ENCODE data around the gene HELZ. TPM values are rescaled to one million over a fixed set of nuclear protein-coding genes. Genes with fewer than 3 reads are reported as not detected.
"Not testable (repeated sequence)": the region's sequence is repeated elsewhere in the genome, so short reads cannot be mapped to it uniquely, and the experiment has no call there.

Gene HELZ
- total RNA-seq, 2 experiments from 2014 or later = 55.3 to 58.0 TPM

DNA sequence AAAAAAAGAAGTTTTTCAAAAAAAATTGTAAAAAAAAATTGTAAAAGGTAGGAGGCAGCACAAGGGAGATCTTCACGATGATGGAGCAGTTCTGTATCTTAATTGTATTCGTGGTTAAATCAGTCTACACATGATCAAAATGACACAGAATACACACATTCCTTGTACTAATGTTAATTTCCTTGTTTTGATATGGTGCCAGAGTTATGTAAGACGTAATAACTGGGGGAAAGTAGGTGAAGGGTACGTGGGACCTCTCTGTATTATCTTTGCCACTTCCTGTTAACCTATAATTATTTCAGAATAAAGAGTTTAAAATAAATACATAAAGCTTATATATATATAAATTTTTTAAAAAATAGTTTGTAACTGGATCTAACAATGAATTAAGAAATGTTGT is 36.8 kb downstream of the HELZ start:
- Mint-ChIP-seq H3K27ac (no peak overlapping the region), H3K9me3 (ENCODE audit: low read depth) (no peaks in the 10 kb centered on the region), H3K27me3 (no peaks in the 10 kb centered on the region), H3K36me3 (ENCODE audit: low read depth) (peaks cover 34% of the 10 kb centered on the region), H3K4me3 (no peak overlapping the region), H3K4me1 (peaks cover 31% of the 10 kb centered on the region)
- ATAC-seq = no peak
- intact Hi-C loops (cut with DNase I, micrococcal nuclease) = no loop called here
- CTCF ChIA-PET = interaction anchor here (0.8 to 1.2 kb wide), 2 partner anchors 13 to 83 kb away, joined by 3 to 4 read pairs; no protein-coding TSS in a partner anchor
- POLR2A ChIA-PET = no interaction called here
- DNase-seq = no peak

DNA sequence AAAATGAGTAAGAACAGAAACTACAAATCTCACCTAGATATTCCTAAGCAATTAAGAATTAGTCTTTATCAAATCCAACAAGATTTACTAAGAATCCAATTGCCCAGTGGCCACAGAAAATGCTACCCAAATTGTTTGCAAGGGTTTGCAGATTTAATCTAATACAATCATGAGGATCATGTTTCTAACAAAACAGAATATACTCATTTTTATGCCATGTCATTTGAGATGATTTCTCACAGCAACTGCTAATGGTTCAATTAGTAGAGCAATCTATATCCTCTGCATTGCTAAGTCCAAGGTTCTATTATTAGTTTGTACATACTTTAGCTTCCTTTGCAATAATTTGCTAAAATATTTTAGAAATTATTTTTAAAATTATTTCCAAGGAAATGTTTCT is 41.2 kb downstream of the HELZ start:
- Mint-ChIP-seq H3K27me3 (no peaks in the 10 kb centered on the region), H3K4me1 (peaks cover 15% of the 10 kb centered on the region), H3K36me3 (ENCODE audit: low read depth) (peaks cover 44% of the 10 kb centered on the region), H3K4me3 (no peak overlapping the region), H3K27ac (no peak overlapping the region), H3K9me3 (ENCODE audit: low read depth) (no peaks in the 10 kb centered on the region)
- intact Hi-C loops (cut with DNase I, micrococcal nuclease) = no loop called here
- ChIA-PET POLR2A (no interaction called here), CTCF (interaction anchor here (0.6 kb wide), 1 partner anchor 217 kb away, joined by 3 read pairs; no protein-coding TSS in a partner anchor)
- DNase-seq (no peak), ATAC-seq (no peak)

DNA sequence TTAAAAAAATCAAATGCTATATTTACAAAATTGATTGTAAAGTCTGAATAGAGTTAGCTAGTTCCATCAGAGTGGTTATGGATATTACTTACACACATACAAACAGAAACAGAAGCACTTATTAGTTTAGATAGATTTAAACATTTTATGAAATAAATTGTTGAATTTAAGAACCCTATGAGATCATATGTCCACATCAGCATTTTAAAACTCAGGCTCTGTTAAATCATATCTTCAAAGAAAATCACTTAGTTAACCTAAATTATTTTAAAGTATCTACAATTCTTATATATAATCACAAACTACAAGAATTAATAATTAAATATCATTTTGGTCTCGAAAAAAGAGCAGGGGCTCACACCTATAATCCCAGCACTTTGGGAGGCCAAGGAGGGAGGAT is 42.5 kb downstream of the HELZ start:
- Mint-ChIP-seq H3K27me3 (no peaks in the 10 kb centered on the region), H3K9me3 (ENCODE audit: low read depth) (peaks cover 3% of the 10 kb centered on the region), H3K27ac (no peak overlapping the region), H3K4me3 (no peak overlapping the region), H3K36me3 (ENCODE audit: low read depth) (peaks cover 41% of the 10 kb centered on the region), H3K4me1 (peaks cover 7% of the 10 kb centered on the region)
- ChIA-PET POLR2A (no interaction called here), CTCF (interaction anchor here (0.5 to 1.1 kb wide), 2 partner anchors 13 to 998 kb away, joined by 3 read pairs; no protein-coding TSS in a partner anchor)
- no peak for ATAC-seq
- intact Hi-C loops (cut with DNase I, micrococcal nuclease) = no loop called here
- no peak for DNase-seq

DNA sequence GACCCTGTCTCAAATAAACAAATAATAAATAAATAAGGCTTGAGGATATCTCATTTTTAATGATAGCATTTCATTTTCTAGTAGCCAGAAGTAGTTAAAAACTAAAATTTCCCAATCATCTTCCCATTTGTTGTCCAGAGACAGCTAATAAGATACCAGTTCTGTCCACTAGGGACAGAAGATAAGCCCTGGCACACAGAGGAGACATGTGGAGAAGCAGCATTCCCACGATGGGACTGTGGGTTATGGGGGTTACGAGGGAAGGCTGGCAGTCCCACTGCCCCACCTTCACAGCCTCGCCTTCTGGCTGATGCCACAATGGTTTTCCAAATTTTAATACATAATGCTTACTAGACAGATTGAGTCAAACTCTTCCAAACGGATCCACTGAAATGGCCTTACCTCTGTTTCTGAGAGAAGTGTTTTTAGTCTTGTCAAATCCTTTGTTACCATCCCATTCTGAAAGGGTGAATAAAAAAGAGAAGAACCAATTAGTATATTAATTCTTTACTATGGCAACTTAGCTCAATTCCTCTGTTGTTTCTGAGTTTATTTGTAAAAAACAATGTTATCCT is 44.2 kb downstream of the HELZ start:
- no peak overlapping the region for H3K4me3 Mint-ChIP-seq
- ChIA-PET POLR2A (interaction anchor here (0.6 kb wide), 1 partner anchor 153 kb away, joined by 6 read pairs; no protein-coding TSS in a partner anchor), CTCF (interaction anchor here (0.6 to 3.1 kb wide), 14 partner anchors 9 to 547 kb away, joined by 3 to 13 read pairs (median 4); no protein-coding TSS in a partner anchor)
- H3K27me3 Mint-ChIP-seq = no peaks in the 10 kb centered on the region
- DNase-seq (no peak), ATAC-seq (no peak)
- H3K9me3 Mint-ChIP-seq (ENCODE audit: low read depth) = peaks cover 11% of the 10 kb centered on the region
- no peak overlapping the region for H3K27ac Mint-ChIP-seq
- intact Hi-C loops (cut with DNase I, micrococcal nuclease) = no loop called here
- peaks cover 17% of the 10 kb centered on the region for H3K4me1 Mint-ChIP-seq
- H3K36me3 Mint-ChIP-seq (ENCODE audit: low read depth) = peaks cover 53% of the 10 kb centered on the region

DNA sequence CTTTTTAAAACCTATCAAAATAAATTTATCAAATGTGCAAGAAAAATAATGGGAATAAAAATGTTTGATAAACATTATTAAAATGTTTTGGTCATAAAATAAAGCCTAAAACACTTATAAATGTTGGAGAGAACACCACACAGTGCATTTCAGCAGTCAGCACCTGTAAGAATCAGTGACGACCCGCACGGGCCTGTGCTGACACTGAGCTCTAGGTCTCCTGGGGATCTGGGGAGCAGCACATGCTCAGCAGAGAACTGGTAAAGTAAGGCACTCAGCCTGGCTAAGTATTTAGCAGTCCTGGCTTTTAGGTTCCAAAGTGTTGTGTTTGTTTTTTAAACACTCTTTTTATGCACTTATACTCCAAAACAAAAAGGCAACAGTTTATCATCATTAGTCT is 46.9 kb downstream of the HELZ start:
- Mint-ChIP-seq H3K4me3 (no peak overlapping the region), H3K27me3 (no peaks in the 10 kb centered on the region), H3K4me1 (peaks cover 13% of the 10 kb centered on the region), H3K36me3 (ENCODE audit: low read depth) (peaks cover 50% of the 10 kb centered on the region), H3K27ac (no peak overlapping the region), H3K9me3 (ENCODE audit: low read depth) (peaks cover 11% of the 10 kb centered on the region)
- no peak for DNase-seq
- ChIA-PET CTCF (no interaction called here), POLR2A (no interaction called here)
- intact Hi-C loops (cut with DNase I, micrococcal nuclease) = no loop called here
- ATAC-seq = no peak

DNA sequence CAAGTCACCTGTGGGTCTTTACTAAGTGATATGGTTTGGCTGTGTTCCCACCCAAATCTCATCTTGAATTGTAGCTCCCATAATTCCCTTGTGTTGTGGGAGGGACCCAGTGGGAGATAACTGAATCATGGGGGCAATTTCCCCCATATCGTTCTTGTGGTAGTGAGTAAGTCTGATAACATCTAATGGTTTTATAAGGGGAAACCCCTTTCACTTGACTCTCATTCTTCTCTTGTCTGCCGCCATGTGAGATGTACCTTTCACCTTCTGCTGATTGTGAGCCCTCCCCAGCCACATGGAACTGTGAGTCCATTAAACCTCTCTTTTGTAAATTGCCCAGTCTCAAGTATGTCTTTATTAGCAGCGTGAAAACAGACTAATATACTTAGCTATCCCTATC is 48.0 kb downstream of the HELZ start:
- CTCF ChIA-PET = interaction anchor here (1.0 kb wide), 1 partner anchor 11 kb away, joined by 3 read pairs; no protein-coding TSS in a partner anchor
- H3K4me1 Mint-ChIP-seq = peaks cover 14% of the 10 kb centered on the region
- peak; percentile 21 for DNase-seq
- intact Hi-C loops (cut with DNase I, micrococcal nuclease); H3K4me3 Mint-ChIP-seq; H3K27me3 Mint-ChIP-seq; POLR2A ChIA-PET; H3K27ac Mint-ChIP-seq: not testable (repeated sequence)
- ATAC-seq = peak; percentile 51
- H3K9me3 Mint-ChIP-seq (ENCODE audit: low read depth) = peaks cover 11% of the 10 kb centered on the region
- H3K36me3 Mint-ChIP-seq (ENCODE audit: low read depth) = peaks cover 48% of the 10 kb centered on the region

DNA sequence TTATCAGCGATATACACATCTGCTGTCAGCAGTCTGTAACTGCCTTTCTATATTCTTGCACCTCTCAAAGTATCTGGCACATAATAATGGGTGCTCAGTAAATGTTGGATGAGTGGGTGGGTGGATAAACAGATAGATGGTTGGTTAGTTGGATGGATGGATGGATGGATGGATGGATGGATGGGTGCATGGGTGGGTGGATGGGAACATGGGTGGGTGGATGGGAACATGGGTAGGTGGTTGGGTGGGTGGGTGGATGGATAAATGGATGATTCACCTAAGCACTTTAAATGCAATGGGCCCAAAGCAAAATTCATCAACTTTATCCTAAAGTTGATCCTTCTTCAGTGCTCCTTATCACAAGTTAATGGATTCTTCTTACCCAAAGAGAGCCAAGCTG is 48.6 kb downstream of the HELZ start:
- CTCF ChIA-PET = interaction anchor here (0.6 to 1.0 kb wide), 3 partner anchors 10 to 384 kb away, joined by 3 read pairs; no protein-coding TSS in a partner anchor
- Mint-ChIP-seq H3K36me3 (ENCODE audit: low read depth) (peaks cover 46% of the 10 kb centered on the region), H3K4me1 (peaks cover 14% of the 10 kb centered on the region), H3K9me3 (ENCODE audit: low read depth) (peaks cover 11% of the 10 kb centered on the region), H3K4me3 (no peak overlapping the region), H3K27me3 (no peaks in the 10 kb centered on the region), H3K27ac (no peak overlapping the region)
- no peak for ATAC-seq
- POLR2A ChIA-PET = no interaction called here
- no peak for DNase-seq
- intact Hi-C loops (cut with DNase I, micrococcal nuclease) = no loop called here

DNA sequence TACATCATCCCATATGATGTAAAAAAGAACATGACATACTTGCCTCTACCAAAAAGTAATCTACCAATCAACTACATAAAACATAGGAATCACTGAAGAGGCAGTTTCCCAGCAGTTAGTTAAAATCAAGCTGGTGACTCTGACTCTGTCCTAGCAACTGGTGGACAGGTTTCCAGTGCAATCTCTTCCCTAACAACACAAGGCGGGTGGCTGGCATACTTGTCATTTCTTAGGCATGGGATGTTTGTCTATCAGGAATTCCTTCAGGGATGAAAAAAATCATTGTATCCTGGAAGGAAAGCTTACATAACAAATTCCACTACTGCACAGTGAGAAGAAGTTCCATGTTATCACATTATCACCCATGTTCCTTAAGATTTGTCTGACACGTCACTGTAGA is 50.9 kb downstream of the HELZ start:
- Mint-ChIP-seq H3K27me3 (no peaks in the 10 kb centered on the region), H3K36me3 (ENCODE audit: low read depth) (peaks cover 40% of the 10 kb centered on the region), H3K27ac (no peak overlapping the region), H3K9me3 (ENCODE audit: low read depth) (peaks cover 11% of the 10 kb centered on the region), H3K4me1 (peaks cover 20% of the 10 kb centered on the region), H3K4me3 (no peak overlapping the region)
- intact Hi-C loops (cut with DNase I, micrococcal nuclease) = no loop called here
- POLR2A ChIA-PET = no interaction called here
- CTCF ChIA-PET = interaction anchor here (0.6 to 1.2 kb wide), 3 partner anchors 11 to 27 kb away, joined by 3 to 4 read pairs (median 3); no protein-coding TSS in a partner anchor
- DNase-seq (no peak), ATAC-seq (no peak)

DNA sequence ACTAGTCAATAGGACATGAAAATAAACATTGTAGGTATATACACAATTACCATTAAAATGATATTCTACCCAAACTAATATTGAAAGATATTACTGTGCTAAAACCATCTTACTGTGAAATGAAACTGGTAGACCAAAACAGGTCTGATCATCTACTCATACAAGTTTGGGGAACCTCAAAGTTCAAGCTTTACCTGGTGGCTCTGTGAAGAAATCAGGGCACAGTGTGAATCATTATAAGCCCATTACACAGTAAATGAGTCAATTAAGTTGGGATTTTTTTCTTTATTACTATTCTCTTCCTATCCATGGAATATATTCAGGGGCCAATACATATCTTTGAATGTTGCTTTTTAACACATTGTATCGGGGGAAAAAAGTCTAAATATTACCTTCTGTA is 57.1 kb downstream of the HELZ start:
- ATAC-seq (no peak), DNase-seq (no peak)
- H3K27me3 Mint-ChIP-seq = no peaks in the 10 kb centered on the region
- no peak overlapping the region for H3K27ac Mint-ChIP-seq
- peaks cover 27% of the 10 kb centered on the region for H3K36me3 Mint-ChIP-seq (ENCODE audit: low read depth)
- H3K9me3 Mint-ChIP-seq (ENCODE audit: low read depth) = no peaks in the 10 kb centered on the region
- ChIA-PET POLR2A (no interaction called here), CTCF (interaction anchor here (1.3 to 1.7 kb wide), 2 partner anchors 11 to 13 kb away, joined by 5 to 6 read pairs; no protein-coding TSS in a partner anchor)
- intact Hi-C loops (cut with DNase I, micrococcal nuclease) = no loop called here
- no peak overlapping the region for H3K4me3 Mint-ChIP-seq
- H3K4me1 Mint-ChIP-seq = peaks cover 19% of the 10 kb centered on the region

DNA sequence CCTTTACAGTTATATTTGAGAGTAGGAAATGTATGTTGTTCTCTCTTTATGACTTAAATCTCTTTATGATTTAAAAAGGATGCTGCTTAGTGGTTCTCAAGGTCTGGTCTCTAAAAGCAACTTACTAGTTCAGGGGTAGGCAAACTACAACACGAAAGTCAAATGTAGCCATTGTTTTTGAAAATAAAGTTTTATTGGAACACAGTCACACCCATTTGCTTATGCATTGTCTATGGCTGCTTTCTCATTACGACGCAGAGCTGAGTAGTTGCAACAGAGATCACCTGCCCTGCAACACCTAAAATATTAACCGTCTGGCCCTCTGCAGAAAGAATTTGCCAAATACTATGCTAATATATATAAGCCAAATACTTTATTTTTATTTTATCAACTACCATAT is 58.2 kb downstream of the HELZ start:
- Mint-ChIP-seq H3K27ac (no peak overlapping the region), H3K4me3 (no peak overlapping the region), H3K27me3 (no peaks in the 10 kb centered on the region), H3K4me1 (peaks cover 17% of the 10 kb centered on the region), H3K9me3 (ENCODE audit: low read depth) (no peaks in the 10 kb centered on the region), H3K36me3 (ENCODE audit: low read depth) (peaks cover 25% of the 10 kb centered on the region)
- ATAC-seq (no peak), DNase-seq (no peak)
- intact Hi-C loops (cut with DNase I, micrococcal nuclease) = no loop called here
- POLR2A ChIA-PET = no interaction called here
- CTCF ChIA-PET = interaction anchor here (1.5 to 1.7 kb wide), 2 partner anchors 9 to 15 kb away, joined by 3 to 6 read pairs; no protein-coding TSS in a partner anchor

DNA sequence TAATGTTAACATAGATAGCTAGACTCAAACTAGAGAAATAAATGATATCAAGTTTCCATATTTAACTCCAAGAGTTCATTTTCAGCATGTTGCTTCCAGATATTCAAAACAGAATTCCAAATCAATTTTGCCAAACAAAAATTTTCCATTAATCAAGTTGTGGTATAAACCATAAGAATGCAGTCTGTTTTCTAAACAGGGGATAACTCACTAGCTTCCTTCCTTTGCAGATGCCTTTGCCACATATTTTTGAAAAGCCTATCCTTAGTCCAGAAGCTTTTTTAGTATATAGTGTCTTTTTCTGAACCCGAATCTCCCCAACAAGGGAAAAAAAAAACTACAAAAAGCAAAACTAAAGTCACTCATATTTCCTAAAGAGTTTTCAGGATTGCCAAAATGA is 61.5 kb downstream of the HELZ start:
- ChIA-PET POLR2A (no interaction called here), CTCF (no interaction called here)

DNA sequence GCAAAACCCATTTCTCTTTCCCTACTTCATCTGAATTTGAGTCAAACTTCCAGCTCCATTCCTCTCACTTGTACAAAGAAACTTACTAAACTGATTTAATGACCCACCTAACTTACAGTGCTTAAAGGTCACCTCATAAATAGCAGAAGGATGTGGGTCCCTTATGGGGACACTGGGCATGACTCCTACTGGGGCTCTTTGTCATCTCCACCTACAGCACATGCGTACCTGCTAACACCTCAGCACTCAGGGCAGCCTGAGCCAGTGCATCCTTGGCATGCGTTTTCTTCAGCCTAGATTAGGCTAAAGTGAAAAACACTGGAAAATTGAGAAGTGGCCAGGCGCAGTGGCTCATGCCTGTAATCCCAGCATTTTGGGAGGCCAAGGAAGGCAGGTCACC is 63.2 kb downstream of the HELZ start:
- intact Hi-C loops (cut with DNase I, micrococcal nuclease) = no loop called here
- Mint-ChIP-seq H3K4me1 (no peaks in the 10 kb centered on the region), H3K27ac (no peak overlapping the region), H3K27me3 (no peaks in the 10 kb centered on the region), H3K36me3 (ENCODE audit: low read depth) (peaks cover 15% of the 10 kb centered on the region), H3K9me3 (ENCODE audit: low read depth) (no peaks in the 10 kb centered on the region), H3K4me3 (no peak overlapping the region)
- ChIA-PET CTCF (no interaction called here), POLR2A (no interaction called here)
- DNase-seq (no peak), ATAC-seq (no peak)

More for the DNA sequence above, 61.5 kb downstream of the HELZ start:
- Mint-ChIP-seq H3K4me3 (no peak overlapping the region), H3K4me1 (peaks cover 6% of the 10 kb centered on the region), H3K27ac (no peak overlapping the region), H3K9me3 (ENCODE audit: low read depth) (no peaks in the 10 kb centered on the region), H3K36me3 (ENCODE audit: low read depth) (peaks cover 15% of the 10 kb centered on the region), H3K27me3 (no peaks in the 10 kb centered on the region)
- DNase-seq (no peak), ATAC-seq (no peak)
- intact Hi-C loops (cut with DNase I, micrococcal nuclease) = no loop called here

All from activated CD4-positive, alpha-beta T cell treated with anti-CD3 and anti-CD28 coated beads for 36 hours (primary cell).